ENCODE measurements around the gene C10orf53.

C10orf53 gene

GRCh38 chr10:49662169-49662830 lies 17.2 kb upstream of the C10orf53 start:
- no peak overlapping the region for H3K4me3 ChIP-seq (ENCODE audit: low read length)
- no peaks in the 10 kb centered on the region; the same call in 1 of the 2 replicates for H3K9me3 ChIP-seq (ENCODE audit: control insufficient read depth, insufficient read depth, low read length)
- TF ChIP-seq, protein P1, sequence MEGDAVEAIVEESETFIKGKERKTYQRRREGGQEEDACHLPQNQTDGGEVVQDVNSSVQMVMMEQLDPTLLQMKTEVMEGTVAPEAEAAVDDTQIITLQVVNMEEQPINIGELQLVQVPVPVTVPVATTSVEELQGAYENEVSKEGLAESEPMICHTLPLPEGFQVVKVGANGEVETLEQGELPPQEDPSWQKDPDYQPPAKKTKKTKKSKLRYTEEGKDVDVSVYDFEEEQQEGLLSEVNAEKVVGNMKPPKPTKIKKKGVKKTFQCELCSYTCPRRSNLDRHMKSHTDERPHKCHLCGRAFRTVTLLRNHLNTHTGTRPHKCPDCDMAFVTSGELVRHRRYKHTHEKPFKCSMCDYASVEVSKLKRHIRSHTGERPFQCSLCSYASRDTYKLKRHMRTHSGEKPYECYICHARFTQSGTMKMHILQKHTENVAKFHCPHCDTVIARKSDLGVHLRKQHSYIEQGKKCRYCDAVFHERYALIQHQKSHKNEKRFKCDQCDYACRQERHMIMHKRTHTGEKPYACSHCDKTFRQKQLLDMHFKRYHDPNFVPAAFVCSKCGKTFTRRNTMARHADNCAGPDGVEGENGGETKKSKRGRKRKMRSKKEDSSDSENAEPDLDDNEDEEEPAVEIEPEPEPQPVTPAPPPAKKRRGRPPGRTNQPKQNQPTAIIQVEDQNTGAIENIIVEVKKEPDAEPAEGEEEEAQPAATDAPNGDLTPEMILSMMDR (IDR thresholded peaks at IDR 0.05; ENCODE audit: low read depth, low read length, poor library complexity, severe bottlenecking) = no peak
- peaks cover under 1% of the 10 kb centered on the region; the same call in 1 of the 2 replicates for H3K4me1 ChIP-seq (ENCODE audit: control insufficient read depth, low read length)
- no peaks in the 10 kb centered on the region for H3K36me3 ChIP-seq (ENCODE audit: control insufficient read depth, low read length)
- H3F3A ChIP-seq (ENCODE audit: control insufficient read depth, insufficient read depth) = no peaks in the 10 kb centered on the region
- no peaks in the 10 kb centered on the region for H3K9me2 ChIP-seq (replicated peaks; ENCODE audit: control insufficient read depth, low read length)
- no peaks in the 10 kb centered on the region for H4K20me1 ChIP-seq (ENCODE audit: control insufficient read depth, insufficient read depth, low read depth, low read length)
- H3K27me3 ChIP-seq (ENCODE audit: control insufficient read depth, low read length) = peaks cover 2% of the 10 kb centered on the region; the same call in 1 of the 2 replicates
- no peak overlapping the region for H3K4me2 ChIP-seq (ENCODE audit: low read length)
- no peaks in the 10 kb centered on the region for H3K79me2 ChIP-seq (ENCODE audit: control insufficient read depth, low read length)
- no peak overlapping the region for H3K27ac ChIP-seq (ENCODE audit: low read depth, low read length)

DNA sequence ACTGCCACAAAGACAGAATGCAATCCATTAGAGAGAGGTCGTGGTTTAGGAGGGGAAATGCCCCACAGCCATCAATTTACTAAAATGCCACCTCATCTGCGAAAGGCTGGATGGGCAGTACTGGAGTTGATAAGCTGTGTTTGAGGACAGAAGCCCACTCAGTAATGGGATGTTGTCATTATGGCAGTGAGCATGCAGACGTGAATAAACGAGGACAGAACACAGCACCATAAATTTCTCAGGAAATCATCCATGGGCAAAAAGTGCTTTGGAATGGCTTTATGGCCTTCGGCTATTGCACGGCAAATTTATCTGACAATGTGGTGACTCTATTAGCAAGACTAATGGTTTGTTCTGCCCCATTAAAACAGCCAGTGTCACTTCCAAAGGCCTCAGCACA lies 15.9 kb upstream of the C10orf53 start:
- H3K27ac ChIP-seq (ENCODE audit: low read depth, low read length) = no peak overlapping the region
- H3K36me3 ChIP-seq (ENCODE audit: control insufficient read depth, low read length) = no peaks in the 10 kb centered on the region
- H4K20me1 ChIP-seq (ENCODE audit: control insufficient read depth, insufficient read depth, low read depth, low read length) = no peaks in the 10 kb centered on the region
- no peak overlapping the region for H3K4me3 ChIP-seq (ENCODE audit: low read length)
- no peaks in the 10 kb centered on the region for H3K9me2 ChIP-seq (replicated peaks; ENCODE audit: control insufficient read depth, low read length)
- H3K79me2 ChIP-seq (ENCODE audit: control insufficient read depth, low read length) = no peaks in the 10 kb centered on the region
- no peak for TF ChIP-seq EZH2phosphoT487 (IDR thresholded peaks at IDR 0.05; ENCODE audit: borderline replicate concordance, low read length)
- TF ChIP-seq, protein P1 (IDR thresholded peaks at IDR 0.05; ENCODE audit: low read depth, low read length, poor library complexity, severe bottlenecking) = no peak
- peaks cover 2% of the 10 kb centered on the region; the same call in 1 of the 2 replicates for H3K27me3 ChIP-seq (ENCODE audit: control insufficient read depth, low read length)
- H3K4me1 ChIP-seq (ENCODE audit: control insufficient read depth, low read length) = no peaks in the 10 kb centered on the region
- H3K4me2 ChIP-seq (ENCODE audit: low read length) = no peak overlapping the region
- no peaks in the 10 kb centered on the region; the same call in 1 of the 2 replicates for H3K9me3 ChIP-seq (ENCODE audit: control insufficient read depth, insufficient read depth, low read length)
- H3F3A ChIP-seq (ENCODE audit: control insufficient read depth, insufficient read depth) = no peaks in the 10 kb centered on the region

DNA sequence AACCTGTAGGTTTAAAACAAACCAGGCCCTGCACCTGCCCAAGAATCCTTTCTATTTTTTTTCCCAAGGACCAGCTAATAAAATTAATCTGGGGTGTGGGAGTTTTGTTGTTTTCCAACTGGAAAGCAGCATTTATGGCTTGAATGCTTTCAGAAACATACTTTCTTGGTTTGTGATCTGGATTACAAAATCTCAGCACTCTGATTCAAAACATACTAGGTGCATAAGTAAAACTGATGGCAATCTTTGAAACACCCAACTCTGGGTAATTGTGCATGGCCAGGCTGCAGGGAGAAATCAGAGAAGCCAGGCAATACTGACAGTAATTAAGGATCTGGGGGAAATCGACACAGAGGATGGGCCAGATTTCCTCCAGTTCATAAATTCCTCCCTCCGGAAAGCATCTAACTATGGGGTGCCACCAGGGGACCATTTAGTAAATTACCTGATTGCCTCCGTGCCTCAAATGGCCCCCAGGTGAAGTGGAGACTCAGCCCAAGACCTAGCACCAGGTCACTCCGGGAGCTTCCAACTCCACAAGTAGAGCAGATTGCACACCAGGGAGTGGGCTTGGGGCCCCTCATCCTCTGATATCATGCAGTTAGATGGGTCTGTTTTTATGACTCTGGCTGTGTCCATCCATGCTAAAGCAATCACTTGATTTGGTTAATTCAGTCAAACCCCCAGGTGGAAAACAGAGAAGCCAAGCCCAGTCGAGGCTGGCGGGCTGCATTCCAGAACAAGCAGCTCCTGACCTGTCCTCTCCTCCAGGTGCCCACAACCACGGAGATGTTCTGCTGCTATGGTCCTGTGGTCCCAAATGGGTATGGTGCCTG lies 15.2 kb upstream of the C10orf53 start:
- H3K4me3 ChIP-seq (ENCODE audit: low read length) = no peak overlapping the region
- H3K36me3 ChIP-seq (ENCODE audit: control insufficient read depth, low read length) = no peaks in the 10 kb centered on the region
- H3K27ac ChIP-seq (ENCODE audit: low read depth, low read length) = no peak overlapping the region
- H3F3A ChIP-seq (ENCODE audit: control insufficient read depth, insufficient read depth) = no peaks in the 10 kb centered on the region
- no peaks in the 10 kb centered on the region for H3K9me2 ChIP-seq (replicated peaks; ENCODE audit: control insufficient read depth, low read length)
- peaks cover 2% of the 10 kb centered on the region; the same call in 1 of the 2 replicates for H3K27me3 ChIP-seq (ENCODE audit: control insufficient read depth, low read length)
- no peaks in the 10 kb centered on the region for H4K20me1 ChIP-seq (ENCODE audit: control insufficient read depth, insufficient read depth, low read depth, low read length)
- H3K4me2 ChIP-seq (ENCODE audit: low read length) = no peak overlapping the region
- TF ChIP-seq, protein P1 (IDR thresholded peaks at IDR 0.05; ENCODE audit: low read depth, low read length, poor library complexity, severe bottlenecking) = no peak
- TF ChIP-seq EZH2phosphoT487 (IDR thresholded peaks at IDR 0.05; ENCODE audit: borderline replicate concordance, low read length) = no peak
- H3K4me1 ChIP-seq (ENCODE audit: control insufficient read depth, low read length) = no peaks in the 10 kb centered on the region
- no peaks in the 10 kb centered on the region; the same call in 1 of the 2 replicates for H3K9me3 ChIP-seq (ENCODE audit: control insufficient read depth, insufficient read depth, low read length)
- H3K79me2 ChIP-seq (ENCODE audit: control insufficient read depth, low read length) = no peaks in the 10 kb centered on the region

Data from DOHH2 (cell line).